NCI-H1930 (cell line): ENCODE data around the gene PLEKHB1.

Experiments
- DNase-seq, 2 experiments: peaks; one replicate each; lab custom pipeline; 2025; lab: John Stamatoyannopoulos, UW

Gene PLEKHB1

GRCh38 chr11:73645972-73646631 is at the start of gene PLEKHB1:
Gene PLEKHB1, plus strand, starts transcription at chr11:73646581. Its CDS starts 28 bp downstream, at chr11:73646609.
- no peak for DNase-seq

GRCh38 chr11:73597336-73597955 is 48.9 kb upstream of the PLEKHB1 start:
- peak in 1 of 2 experiments; percentile 67 for DNase-seq

GRCh38 chr11:73597956-73598718 is 48.2 kb upstream of the PLEKHB1 start, which contains the start of gene FAM168A:
Gene FAM168A, minus strand, starts transcription at chr11:73598112. Its CDS starts 129,638 bp downstream, at chr11:73468474.
- peak; percentile 92 to 96 for DNase-seq

GRCh38 chr11:73598719-73599379 is 47.5 kb upstream of the PLEKHB1 start:
- no peak for DNase-seq

DNA sequence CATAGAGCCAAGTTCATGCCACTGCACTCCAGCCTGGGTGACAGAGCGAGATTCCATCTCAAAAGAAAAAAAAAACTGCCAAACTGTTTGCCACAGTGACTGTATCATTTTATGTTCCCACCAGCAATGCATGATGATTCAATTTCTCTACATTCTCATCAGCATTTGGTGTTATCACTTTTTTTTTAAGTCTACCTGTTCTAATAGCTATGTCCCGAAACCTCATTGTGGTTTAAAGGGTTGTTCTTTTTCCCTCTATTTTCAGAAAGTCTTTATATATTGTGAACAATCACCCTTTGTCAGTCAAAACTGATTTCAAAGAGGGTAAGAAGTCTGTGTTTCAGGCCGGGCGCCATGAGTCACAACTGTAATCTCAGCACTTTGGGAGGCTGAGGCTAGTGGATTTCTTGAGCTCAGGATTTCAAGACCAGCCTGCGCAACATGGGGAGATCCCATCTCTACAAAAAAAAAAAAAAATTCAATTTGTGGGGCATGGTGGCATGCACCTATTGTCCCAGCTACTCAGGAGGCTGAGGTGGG is 33.7 kb upstream of the PLEKHB1 start:
- no peak for DNase-seq

- no peak for DNase-seq
These were observed 31.8 kb upstream of the PLEKHB1 start for GRCh38 chr11:73614591-73614990.

DNA sequence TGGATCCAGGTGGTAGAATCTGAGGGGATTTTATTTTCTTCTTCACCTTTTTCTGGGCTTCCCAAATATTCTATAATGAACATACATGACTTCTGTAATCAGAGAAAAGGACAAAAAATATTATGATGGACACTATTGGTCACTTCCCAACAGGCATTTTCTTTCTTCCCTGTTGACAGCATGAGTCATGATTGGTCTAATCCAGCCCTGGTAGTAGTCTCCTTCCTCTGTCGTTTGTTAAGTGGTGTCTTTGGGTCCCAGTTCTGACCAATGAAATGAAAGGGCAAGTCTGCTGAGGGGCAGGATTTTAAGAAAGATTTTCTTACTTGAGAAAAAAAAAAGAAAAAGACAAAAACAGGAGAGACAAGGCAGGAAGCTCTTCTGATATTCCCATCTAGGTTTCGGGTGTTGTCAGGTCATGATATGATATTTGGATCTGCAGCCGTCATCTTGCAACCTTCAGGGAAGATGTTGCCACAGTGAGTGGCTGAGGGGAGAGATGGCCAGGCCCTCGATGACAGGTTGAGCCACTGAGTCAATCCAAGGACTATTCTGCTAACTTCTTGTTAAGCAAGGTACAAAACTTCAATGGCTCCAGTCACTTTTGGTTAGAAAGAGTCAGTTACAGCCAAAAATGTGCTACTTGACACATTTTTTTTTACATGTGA is 23.3 kb upstream of the PLEKHB1 start:
- DNase-seq, result no peak

GRCh38 chr11:73623686-73624085 is 22.7 kb upstream of the PLEKHB1 start:
- no peak for DNase-seq

DNA sequence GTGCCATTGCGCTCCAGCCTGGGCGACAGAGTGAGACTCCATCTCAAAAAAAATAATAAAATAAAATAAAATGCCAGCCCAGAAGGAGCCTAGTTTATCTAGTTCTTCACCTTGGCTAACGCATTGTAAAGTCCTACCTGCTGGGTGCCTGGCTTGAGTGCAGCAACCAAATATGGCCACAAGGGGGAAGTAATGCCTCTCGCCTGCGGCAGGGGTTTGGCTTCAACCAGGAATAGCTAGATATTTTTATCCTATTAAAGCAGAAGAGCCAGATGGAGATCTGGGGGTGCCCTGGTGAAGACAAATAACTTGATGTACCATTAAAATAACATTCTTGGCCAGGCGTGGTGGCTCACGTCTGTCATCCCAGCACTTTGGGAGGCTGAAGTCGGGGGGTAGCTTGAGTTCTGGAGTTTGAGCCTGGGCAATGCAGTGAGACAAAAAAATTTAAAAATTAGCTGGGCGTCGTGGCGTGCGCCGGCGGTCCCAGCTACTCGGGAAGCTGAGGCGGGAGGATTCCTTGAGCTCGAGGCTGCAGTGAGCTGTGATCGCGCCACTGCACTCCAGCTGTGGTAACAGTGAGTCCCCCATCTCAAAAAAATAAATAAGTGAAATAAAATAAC is 20.6 kb upstream of the PLEKHB1 start:
- DNase-seq, result peak; percentile 18 to 54

DNA sequence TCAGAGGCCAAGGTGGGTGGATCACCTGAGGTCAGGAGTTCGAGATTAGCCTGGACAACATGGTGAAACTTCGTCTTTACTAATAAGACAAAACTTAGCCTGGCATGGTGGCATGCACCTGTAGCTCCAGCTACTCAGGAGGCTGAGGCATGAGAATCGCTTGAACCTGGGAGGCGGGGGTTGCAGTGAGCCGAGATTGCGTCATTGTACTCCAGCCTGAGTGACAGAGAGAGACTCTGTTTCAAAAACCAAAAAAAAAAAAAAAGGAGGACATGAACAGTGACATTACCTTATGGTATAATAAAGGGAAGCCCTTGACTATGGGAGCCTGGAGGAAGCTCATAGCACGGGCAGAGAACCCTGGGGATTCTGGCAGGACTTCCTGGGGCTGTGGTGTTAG is 16.5 kb upstream of the PLEKHB1 start:
- DNase-seq, result no peak

DNA sequence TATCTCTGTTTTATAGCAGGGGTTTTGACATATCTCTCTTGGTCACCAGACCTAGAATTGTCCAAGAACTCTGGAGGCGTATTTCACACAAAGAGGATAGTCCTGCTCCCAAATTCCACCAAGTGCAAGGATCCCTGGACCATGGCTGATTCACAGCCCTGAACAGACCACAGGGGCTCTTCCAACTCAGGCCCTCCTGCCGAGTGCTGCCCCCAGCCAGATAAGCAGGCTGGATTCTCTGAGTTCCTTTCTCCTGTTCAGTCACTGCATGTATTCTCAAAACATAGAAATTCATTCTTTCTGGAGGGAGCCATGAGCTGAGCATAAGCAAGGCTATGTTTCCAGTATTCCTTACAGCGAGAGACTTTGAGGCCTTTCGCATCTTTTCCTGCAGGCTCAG is 13.4 kb upstream of the PLEKHB1 start:
- no peak for DNase-seq

DNA sequence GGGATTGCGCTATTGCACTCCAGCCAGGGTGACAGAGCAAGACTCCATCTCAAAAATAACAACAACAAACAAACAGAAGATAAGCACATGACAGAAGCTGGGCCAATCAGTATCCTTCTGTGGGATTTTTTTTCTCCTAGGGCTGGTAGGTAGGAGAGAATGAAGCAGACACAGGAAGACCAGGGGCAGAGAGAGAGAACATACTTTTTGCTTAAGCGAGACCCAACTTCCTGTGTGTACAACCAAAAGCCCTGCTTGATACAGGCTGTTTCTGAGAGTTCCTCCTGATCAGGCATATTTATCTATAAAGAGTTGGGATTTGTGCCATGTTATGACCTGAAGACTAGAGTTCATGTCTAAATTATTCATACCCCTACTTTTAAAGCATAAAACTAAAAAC is 12.4 kb upstream of the PLEKHB1 start:
- DNase-seq, result no peak

GRCh38 chr11:73635721-73636120 is 10.7 kb upstream of the PLEKHB1 start:
- DNase-seq, result no peak

GRCh38 chr11:73636249-73636648 is 10.1 kb upstream of the PLEKHB1 start:
- no peak for DNase-seq

GRCh38 chr11:73637012-73637411 is 9.4 kb upstream of the PLEKHB1 start:
- no peak for DNase-seq

- no peak for DNase-seq
These were observed 5.8 kb upstream of the PLEKHB1 start for GRCh38 chr11:73640592-73640991.

DNA sequence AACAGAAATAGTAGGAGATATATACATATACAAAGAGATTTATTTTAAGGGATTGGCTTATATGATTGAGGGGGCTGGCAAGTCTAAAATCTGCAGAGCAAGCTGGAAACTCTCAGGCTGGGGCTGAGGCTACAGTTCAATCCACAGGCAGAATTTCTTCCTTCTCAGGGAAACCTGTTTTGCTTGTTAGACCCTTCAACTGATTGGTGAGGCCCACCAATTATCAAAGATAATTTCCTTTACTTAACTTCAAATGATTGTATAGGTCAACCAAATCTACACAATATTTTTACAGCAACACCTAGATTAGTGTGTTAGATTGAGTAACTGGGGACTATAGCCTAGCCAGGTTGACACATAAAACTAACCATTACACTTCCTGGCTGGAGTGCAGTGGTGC is 4.7 kb upstream of the PLEKHB1 start:
- no peak for DNase-seq

- DNase-seq, result no peak
These were observed 1.0 kb upstream of the PLEKHB1 start for GRCh38 chr11:73645121-73645969.

DNA sequence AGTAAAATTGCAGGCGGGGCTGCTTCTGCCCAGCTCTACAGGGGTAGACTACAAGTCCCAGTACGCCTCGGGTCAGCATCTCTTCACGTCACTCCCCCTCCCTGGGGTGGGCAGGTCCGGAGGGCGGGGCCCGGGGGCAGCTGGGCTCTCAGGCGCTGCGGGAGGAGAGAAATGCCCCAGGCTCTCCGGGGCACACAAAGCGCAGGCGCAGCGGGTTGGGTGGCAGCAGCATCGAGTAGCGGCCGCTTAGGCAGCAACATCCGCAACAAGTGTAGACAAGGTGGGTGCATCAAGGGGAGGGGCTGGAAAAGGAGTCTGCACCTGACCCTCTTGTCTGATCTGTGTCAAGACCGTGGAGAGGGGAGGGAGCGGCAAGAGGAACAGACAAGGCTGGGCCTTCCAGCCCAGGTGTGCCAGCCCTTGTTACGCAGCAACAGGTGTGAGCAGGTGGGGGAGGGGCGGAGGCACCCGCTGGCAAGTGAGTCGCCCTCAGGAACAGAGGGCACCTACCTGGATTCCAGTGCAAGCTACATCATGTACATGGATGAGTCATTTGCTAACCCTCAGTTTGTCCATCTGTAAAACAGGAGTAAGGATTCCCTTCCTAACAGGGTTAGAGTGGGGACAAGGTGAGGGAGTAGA is 1.2 kb downstream of the PLEKHB1 start:
- DNase-seq, result peak; percentile 70 to 80

DNA sequence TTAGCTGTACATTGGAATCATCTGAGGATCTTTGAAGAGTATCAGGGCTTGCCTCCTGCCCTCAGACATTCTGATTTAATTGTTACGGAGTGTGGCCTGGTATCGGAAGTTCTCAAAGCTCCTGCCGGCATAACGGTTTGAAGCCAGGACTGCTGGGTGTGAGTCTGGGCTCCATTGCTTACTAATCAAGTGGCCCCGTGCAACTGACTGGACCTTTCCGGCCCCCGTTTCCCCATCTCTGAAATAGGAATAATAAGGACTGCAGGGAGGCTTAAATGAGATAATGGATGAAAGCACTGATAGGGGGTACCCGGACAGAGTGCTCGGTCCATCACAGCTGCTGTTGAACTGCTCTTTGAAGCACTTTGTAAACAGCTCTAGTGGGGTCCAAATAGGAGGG is 1.7 kb downstream of the PLEKHB1 start:
- no peak for DNase-seq
